ENCODE results near the gene MAGI1. TPM values are rescaled to one million over a fixed set of nuclear protein-coding genes. Genes with fewer than 3 reads are reported as not detected.

Gene MAGI1
- total RNA-seq, 2 donors from 2014 or later, result 37.5 to 51.6 TPM

DNA sequence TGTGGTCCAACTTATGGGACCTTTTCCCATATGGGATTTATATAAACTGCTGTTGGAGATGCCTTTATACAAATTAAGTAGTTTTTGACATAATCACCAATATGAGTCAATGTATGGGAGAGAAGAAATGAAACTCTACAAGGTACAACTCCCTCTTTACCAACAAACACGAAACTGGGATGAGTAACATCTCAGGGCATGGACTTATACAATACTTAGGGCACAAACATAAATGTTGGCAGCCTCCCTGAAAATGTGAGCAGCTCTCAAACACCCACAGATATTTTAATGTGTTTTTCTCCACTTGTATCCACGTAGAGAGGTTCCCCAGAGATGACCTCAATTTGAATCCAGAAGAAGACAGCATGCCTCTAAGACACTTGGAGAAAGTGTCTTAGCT, 161.6 kb downstream of the MAGI1 start:
- 84% methylated on average over 2 of the region's 2 CpGs for WGBS
- H3K27ac ChIP-seq, result no peak overlapping the region
- H3K36me3 ChIP-seq, result no peaks in the 10 kb centered on the region
- H3K4me3 ChIP-seq, result no peak overlapping the region
- TF ChIP-seq CTCF (IDR thresholded peaks at IDR 0.05) (no peak), POLR2AphosphoS5 (IDR thresholded peaks at IDR 0.05) (no peak), POLR2A (IDR thresholded peaks at IDR 0.05) (no peak)
- H3K27me3 ChIP-seq (replicated peaks; ENCODE audit: insufficient read depth), result no peaks in the 10 kb centered on the region
- no peaks in the 10 kb centered on the region for H3K4me1 ChIP-seq (replicated peaks)
- H3K9me3 ChIP-seq, result no peaks in the 10 kb centered on the region
- intact Hi-C loops (cut with DNase I), result no loop called here
- no peak for DNase-seq (ENCODE audit: low spot score)

DNA sequence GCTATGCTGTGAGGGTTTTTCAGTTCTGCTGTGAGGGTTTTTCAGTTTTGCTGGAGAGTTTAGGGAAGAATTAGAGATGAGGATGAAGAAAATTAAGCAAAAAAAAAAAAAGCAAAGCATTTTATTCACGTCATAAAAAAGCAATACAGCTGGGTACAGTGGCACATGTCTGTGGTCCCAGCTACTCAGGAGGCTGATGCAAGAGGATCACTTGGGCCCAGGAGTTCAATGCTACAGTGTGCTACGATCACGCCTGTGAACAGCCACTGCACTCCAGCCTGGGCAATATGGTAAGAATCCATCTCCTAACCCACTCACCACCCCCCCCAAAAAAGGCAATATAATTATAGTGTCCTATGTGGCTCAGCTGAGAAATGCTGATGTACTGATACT, 162.7 kb downstream of the MAGI1 start:
- 86% methylated on average over 3 of the region's 3 CpGs for WGBS
- no peak for DNase-seq (ENCODE audit: low spot score)
- no peaks in the 10 kb centered on the region for H3K9me3 ChIP-seq

DNA sequence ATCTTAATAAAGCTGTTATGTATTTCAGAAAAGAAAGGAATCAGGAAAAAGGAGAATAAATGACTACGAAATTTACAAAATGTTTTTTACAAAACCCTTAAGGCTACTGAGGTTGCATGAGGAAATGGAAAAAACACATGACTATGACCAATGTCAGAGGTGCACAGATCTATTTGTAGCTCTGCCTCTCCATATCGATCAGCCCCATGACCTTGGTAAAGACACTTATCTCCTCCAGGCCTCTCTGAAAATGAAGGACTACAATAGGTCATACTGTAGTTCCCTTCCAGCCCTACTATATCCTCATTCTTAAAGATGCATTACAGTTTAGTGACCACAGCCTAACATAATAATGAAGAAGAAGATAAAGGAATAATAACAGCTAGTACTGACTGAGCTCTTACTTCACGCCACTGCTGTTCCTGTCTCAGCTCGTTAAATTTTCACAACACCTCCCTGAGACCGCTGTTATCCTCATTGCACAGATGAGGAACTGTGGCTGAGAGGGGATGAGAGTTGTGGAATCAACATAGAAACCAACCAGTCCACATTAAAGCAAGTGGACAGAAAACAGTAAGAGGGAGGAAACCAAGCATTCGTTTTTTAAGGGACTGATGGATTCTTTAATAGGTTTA, 163.2 kb downstream of the MAGI1 start:
- 64% methylated on average over 6 of the region's 6 CpGs for WGBS
- H3K4me1 ChIP-seq (replicated peaks), result peaks cover 5% of the 10 kb centered on the region
- no peaks in the 10 kb centered on the region for H3K9me3 ChIP-seq
- H3K27me3 ChIP-seq (replicated peaks; ENCODE audit: insufficient read depth), result no peaks in the 10 kb centered on the region
- no peak for DNase-seq (ENCODE audit: low spot score)
- H3K4me3 ChIP-seq, result no peak overlapping the region
- H3K27ac ChIP-seq, result no peak overlapping the region
- intact Hi-C loops (cut with DNase I), result no loop called here
- TF ChIP-seq CTCF (IDR thresholded peaks at IDR 0.05) (no peak), POLR2A (IDR thresholded peaks at IDR 0.05) (no peak), POLR2AphosphoS5 (IDR thresholded peaks at IDR 0.05) (no peak)
- H3K36me3 ChIP-seq, result no peaks in the 10 kb centered on the region

More for the DNA sequence above, 162.7 kb downstream of the MAGI1 start:
- Histone ChIP-seq H3K27me3 (replicated peaks; ENCODE audit: insufficient read depth) (no peaks in the 10 kb centered on the region), H3K4me1 (replicated peaks) (peaks cover 5% of the 10 kb centered on the region), H3K4me3 (no peak overlapping the region), H3K36me3 (no peaks in the 10 kb centered on the region), H3K27ac (no peak overlapping the region)
- intact Hi-C loops (cut with DNase I), result no loop called here
- TF ChIP-seq POLR2AphosphoS5 (IDR thresholded peaks at IDR 0.05) (no peak), POLR2A (IDR thresholded peaks at IDR 0.05) (no peak), CTCF (IDR thresholded peaks at IDR 0.05) (no peak)

- peaks cover 5% of the 10 kb centered on the region for H3K4me1 ChIP-seq (replicated peaks)
- WGBS, result 96% methylated on average over 3 of the region's 3 CpGs
- no peaks in the 10 kb centered on the region for H3K36me3 ChIP-seq
- H3K27ac ChIP-seq, result no peak overlapping the region
- H3K4me3 ChIP-seq, result no peak overlapping the region
- no peak for TF ChIP-seq POLR2AphosphoS5 (IDR thresholded peaks at IDR 0.05)
- TF ChIP-seq POLR2A (IDR thresholded peaks at IDR 0.05), result no peak
- TF ChIP-seq CTCF (IDR thresholded peaks at IDR 0.05), result no peak
- H3K27me3 ChIP-seq (replicated peaks; ENCODE audit: insufficient read depth), result no peaks in the 10 kb centered on the region
- no peaks in the 10 kb centered on the region for H3K9me3 ChIP-seq
- intact Hi-C loops (cut with DNase I), result no loop called here
- DNase-seq (ENCODE audit: low spot score), result no peak
Measured at GRCh38 chr3:65873869-65874268, 164.8 kb downstream of the MAGI1 start.

GRCh38 chr3:65873028-65873427, 165.7 kb downstream of the MAGI1 start:
- Histone ChIP-seq H3K27me3 (replicated peaks; ENCODE audit: insufficient read depth) (no peaks in the 10 kb centered on the region), H3K9me3 (no peaks in the 10 kb centered on the region), H3K27ac (no peak overlapping the region), H3K36me3 (no peaks in the 10 kb centered on the region), H3K4me3 (no peak overlapping the region), H3K4me1 (replicated peaks) (peaks cover 5% of the 10 kb centered on the region)
- TF ChIP-seq POLR2AphosphoS5 (IDR thresholded peaks at IDR 0.05), result no peak
- no peak for TF ChIP-seq POLR2A (IDR thresholded peaks at IDR 0.05)
- no peak for TF ChIP-seq CTCF (IDR thresholded peaks at IDR 0.05)
- DNase-seq (ENCODE audit: low spot score), result no peak
- intact Hi-C loops (cut with DNase I), result no loop called here
- WGBS, result 66% methylated on average over 6 of the region's 6 CpGs

All from prostate gland (tissue), 2 donors.